ENCODE data around the gene TEKT5.
"Not testable (repeated sequence)": the region's sequence is repeated elsewhere in the genome, so short reads cannot be mapped to it uniquely, and the experiment has no call there.

Gene TEKT5

GRCh38 chr16:10657925-10658324, 36.8 kb downstream of the TEKT5 start:
- no peak for DNase-seq

GRCh38 chr16:10656618-10657017, 38.1 kb downstream of the TEKT5 start:
- DNase-seq: no peak

GRCh38 chr16:10655415-10655977, 39.2 kb downstream of the TEKT5 start:
- no peak for DNase-seq

- DNase-seq: no peak
Observed at GRCh38 chr16:10654592-10655414, 39.9 kb downstream of the TEKT5 start.

GRCh38 chr16:10652730-10653590, 41.8 kb downstream of the TEKT5 start:
- DNase-seq: peak; percentile 7

- not testable (repeated sequence) for DNase-seq
Observed at GRCh38 chr16:10649098-10649497, 45.6 kb downstream of the TEKT5 start.

- DNase-seq: no peak
Observed at GRCh38 chr16:10647721-10648296, 46.9 kb downstream of the TEKT5 start.

- no peak for DNase-seq
Observed at GRCh38 chr16:10647264-10647720, 47.4 kb downstream of the TEKT5 start.

GRCh38 chr16:10646581-10647263, 48.0 kb downstream of the TEKT5 start:
- DNase-seq: no peak

GRCh38 chr16:10646228-10646580, 48.5 kb downstream of the TEKT5 start:
- no peak for DNase-seq

- DNase-seq: no peak
Observed at GRCh38 chr16:10644092-10644491, 50.6 kb downstream of the TEKT5 start.

GRCh38 chr16:10642964-10643363, 51.8 kb downstream of the TEKT5 start:
- DNase-seq: no peak

GRCh38 chr16:10641953-10642949, 52.5 kb downstream of the TEKT5 start:
- no peak for DNase-seq

- DNase-seq: no peak
Observed at GRCh38 chr16:10641555-10641952, 53.2 kb downstream of the TEKT5 start.

- no peak for DNase-seq
Observed at GRCh38 chr16:10640934-10641333, 53.8 kb downstream of the TEKT5 start.

- DNase-seq: no peak
Observed at GRCh38 chr16:10638101-10638500, 56.6 kb downstream of the TEKT5 start.

- DNase-seq: no peak
Observed at GRCh38 chr16:10637337-10638037, 57.2 kb downstream of the TEKT5 start.

- no peak for DNase-seq
Observed at GRCh38 chr16:10635365-10636021, 59.2 kb downstream of the TEKT5 start.

- not testable (repeated sequence) for DNase-seq
Observed at GRCh38 chr16:10633429-10633828, 61.3 kb downstream of the TEKT5 start.

- no peak for DNase-seq
Observed at GRCh38 chr16:10631886-10632285, 62.8 kb downstream of the TEKT5 start.

Measured in NCI-H69 (cell line).